Left lung (tissue), 10 donors: Measurements from ENCODE around the gene SELENOH. TPM values are rescaled to one million over a fixed set of nuclear protein-coding genes. Genes with fewer than 3 reads are reported as not detected.
A peak's percentile ranks its signal among the peaks of the same experiment; 100 is the strongest.

Experiments
- ATAC-seq: fragments of 200-7000 bp; cut with Tn5 transposase; one replicate; pipeline ENCODE4 v1.9.1; 2020; ENCODE audit warnings: moderate library complexity
- DNase-seq, 4 donors: peaks; one replicate each; pipeline ENCODE4 v3.0.0-alpha.2; 2013 to 2020
- H3K27ac ChIP-seq, 2 donors: fragments of 200-600 bp; sonication (generic) in 1 of 2; one replicate each; pipeline versions ENCODE4 v1.5.0 to v1.8.0; 2020 to 2021
- H3K27me3 ChIP-seq, 2 donors: fragments of 200-600 bp; sonication (generic) in 1 of 2; one replicate each; pipeline versions ENCODE4 v1.5.0 to v1.8.0; 2020 to 2021
- H3K36me3 ChIP-seq, 2 donors: fragments of 200-600 bp; sonication (generic) in 1 of 2; one replicate each; pipeline versions ENCODE4 v1.5.0 to v1.8.0; 2020 to 2021
- H3K4me1 ChIP-seq, 2 donors: fragments of 200-600 bp; one replicate each; pipeline ENCODE4 v1.8.0; 2021
- H3K4me3 ChIP-seq, 2 donors: fragments of 200-600 bp; sonication (generic) in 1 of 2; one replicate each; pipeline versions ENCODE4 v1.5.0 to v1.8.0; 2020 to 2021; ENCODE audit warnings: mild to moderate bottlenecking in 1 of 2
- H3K9me3 ChIP-seq, 2 donors: fragments of 200-600 bp; sonication (generic) in 1 of 2; one replicate each; pipeline versions ENCODE4 v1.5.0 to v1.8.0; 2020 to 2021
- CTCF ChIP-seq, 2 donors: fragments of 200-600 bp; sonication (generic) in 1 of 2; IDR thresholded peaks; one replicate each; pipeline versions ENCODE4 v1.5.0 to v1.8.0; 2021; ENCODE audit warnings: antibody characterized with exemption in 2 of 2
- intact Hi-C, 2 donors: fragments of 100-400 bp; cut with DNase I; formaldehyde crosslinking; loops; one replicate each; pipeline versions ENCODE4 v1.11.2 to v1.14.2; 2022
- polyA plus RNA-seq, 6 donors: library from polyadenylated mRNA; unstranded; fragments of 120-200 nt; gene quantifications; one replicate each; pipeline ENCODE4 v1.2.1, GENCODE V29; 2013; ENCODE audit not compliant: insufficient read length in 6 of 6
- total RNA-seq, 2 donors: library from RNA; stranded (reverse); fragmentation: NEBNext Ultra II Directional; extraction: Animal tissue kit (Norgen Biotek cat#: 25700); gene quantifications; one replicate each; pipeline ENCODE4 v1.2.1, GENCODE V29; 2021
- donor health status: DM: no; HTN: yes; CAD: no.
- donor health status: DM: no; HTN: no; CAD: no.

The SELENOH gene
- total and polyA plus RNA-seq, 8 donors = 94.1 to 130 (median 109) TPM

GRCh38 chr11:57752954-57753353 is 11.7 kb downstream of the SELENOH start:
- H3K4me1 ChIP-seq = peaks cover 0 to 7% of the 10 kb centered on the region in 2 donors
- TF ChIP-seq CTCF (IDR thresholded peaks at IDR 0.05) = no peak
- H3K27ac ChIP-seq = no peak overlapping the region
- no peak overlapping the region for H3K4me3 ChIP-seq
- intact Hi-C loops = loop anchor here in 1 of 2 donors (5.0 kb wide), 1 partner anchor 44 kb away; no protein-coding TSS in a partner anchor
- no peaks in the 10 kb centered on the region for H3K36me3 ChIP-seq
- ATAC-seq (no peak), DNase-seq (no peak)
- H3K9me3 ChIP-seq = no peaks in the 10 kb centered on the region
- no peaks in the 10 kb centered on the region for H3K27me3 ChIP-seq

- Histone ChIP-seq H3K27me3 (no peaks in the 10 kb centered on the region), H3K4me1 (peaks cover 3 to 6% of the 10 kb centered on the region in 2 donors), H3K4me3 (no peak overlapping the region), H3K9me3 (no peaks in the 10 kb centered on the region), H3K36me3 (no peaks in the 10 kb centered on the region), H3K27ac (no peak overlapping the region)
- no peak for DNase-seq
- no peak for TF ChIP-seq CTCF (IDR thresholded peaks at IDR 0.05)
- intact Hi-C loops = no loop called here
- no peak for ATAC-seq
Observed at GRCh38 chr11:57758174-57758573, 16.9 kb downstream of the SELENOH start.

GRCh38 chr11:57761301-57762234 is 20.3 kb downstream of the SELENOH start, which contains the start of gene CTNND1:
TSS of gene CTNND1 (plus strand) at chr11:57761802. CDS start at chr11:57791479, 29,677 bp downstream.
- TF ChIP-seq CTCF (IDR thresholded peaks at IDR 0.05) = no peak
- ATAC-seq = peak; percentile 97
- no peaks in the 10 kb centered on the region for H3K36me3 ChIP-seq
- peak within 1 kb of the TSS; percentile 88 to 91 for H3K27ac ChIP-seq
- no peaks in the 10 kb centered on the region for H3K27me3 ChIP-seq
- peak within 1 kb of the TSS; percentile 52 to 65 for H3K4me3 ChIP-seq
- peak in 3 of 4 donors; percentile 90 to 98 (median 94) for DNase-seq
- no peaks in the 10 kb centered on the region for H3K9me3 ChIP-seq
- H3K4me1 ChIP-seq = peaks cover 15 to 37% of the 10 kb centered on the region in 2 donors
- intact Hi-C loops = no loop called here

GRCh38 chr11:57762235-57762861 is 21.1 kb downstream of the SELENOH start:
- H3K4me1 ChIP-seq = peaks cover 17 to 43% of the 10 kb centered on the region in 2 donors
- peak overlapping the region; percentile 52 to 65 for H3K4me3 ChIP-seq
- no peaks in the 10 kb centered on the region for H3K36me3 ChIP-seq
- no peaks in the 10 kb centered on the region for H3K27me3 ChIP-seq
- peak in 1 of 4 donors; percentile 34 for DNase-seq
- H3K9me3 ChIP-seq = no peaks in the 10 kb centered on the region
- H3K27ac ChIP-seq = peak overlapping the region; percentile 88 to 91
- peak; percentile 61 for ATAC-seq
- TF ChIP-seq CTCF (IDR thresholded peaks at IDR 0.05) = no peak
- intact Hi-C loops = no loop called here

GRCh38 chr11:57763568-57763967 is 22.3 kb downstream of the SELENOH start:
- intact Hi-C loops = no loop called here
- Histone ChIP-seq H3K27me3 (no peaks in the 10 kb centered on the region), H3K4me1 (peaks cover 18 to 53% of the 10 kb centered on the region in 2 donors), H3K27ac (peak overlapping the region; percentile 88 to 91), H3K4me3 (peak overlapping the region; percentile 52 to 65), H3K9me3 (no peaks in the 10 kb centered on the region), H3K36me3 (no peaks in the 10 kb centered on the region)
- DNase-seq (peak in 1 of 4 donors; percentile 71), ATAC-seq (peak; percentile 62)
- peak in 1 of 2 donors; percentile 22 for TF ChIP-seq CTCF (IDR thresholded peaks at IDR 0.05)
